ENCODE results near the gene TAF6. TPM values are rescaled to one million over a fixed set of nuclear protein-coding genes. Genes with fewer than 3 reads are reported as not detected.

TAF6 gene
- total and polyA plus RNA-seq, 9 of the 15 experiments (the other 6 are each of a cell fraction or from before 2014, with no cell fraction given), result 0.78 to 78.7 (median 21.3) TPM

GRCh38 chr7:100152937-100153666 is 33.9 kb upstream of the TAF6 start:
- ATAC-seq, result no peak
- Histone ChIP-seq H3K4me2 (ENCODE audit: insufficient read depth, low read length) (no peak overlapping the region), H3K79me2 (ENCODE audit: control insufficient read depth, insufficient read depth, low read length) (peaks cover 43% of the 10 kb centered on the region), H3K27me3 (ENCODE audit: control insufficient read depth in 2 of 2, insufficient read depth in 2 of 2, low read length in 2 of 2) (no peaks in the 10 kb centered on the region), H2AFZ (ENCODE audit: low read depth, low read length) (no peak overlapping the region), H3K9me1 (ENCODE audit: control insufficient read depth, insufficient read depth, low read length) (no peaks in the 10 kb centered on the region), H4K20me1 (replicated peaks; ENCODE audit: control insufficient read depth, insufficient read depth, low read length) (peaks cover 10% of the 10 kb centered on the region), H3K36me3 (ENCODE audit: control insufficient read depth, insufficient read depth, low read length) (peaks cover 64% of the 10 kb centered on the region), H3K9me3 (replicated peaks; ENCODE audit: control insufficient read depth, insufficient read depth, low read depth, low read length) (no peaks in the 10 kb centered on the region), H3K4me1 (replicated peaks in 1 of 2; ENCODE audit: control insufficient read depth in 2 of 2, insufficient read depth in 2 of 2, low read length in 2 of 2) (peaks cover 31 to 75% of the 10 kb centered on the region in 2 experiments), H3K27ac (ENCODE audit: extremely low read depth, low read depth, low read length) (no peak overlapping the region), H3K4me3 (no peak overlapping the region), H3K9ac (ENCODE audit: insufficient read depth in 1 of 2, low read depth in 2 of 2, low read length in 2 of 2) (peak overlapping the region in 1 of 2 experiments; percentile 83; a peak in 2 of 4 replicates)
- WGBS (ENCODE audit: insufficient coverage, low coverage, missing lambda C conversion rate), result 93% methylated on average over 14 of the region's 18 CpGs
- no TSS peak for BruUV-seq (replicated peaks)
- in situ Hi-C loops (cut with MboI), result no loop called here
- ChIA-PET POLR2A (interaction anchor here (0.8 kb wide), 1 partner anchor 24 kb away, joined by 6 read pairs; the partner anchor contains the start of gene GPC2), CTCF (ENCODE audit: low intra/inter-chr PET ratio) (no interaction called here)
- TF ChIP-seq RBFOX2 (IDR thresholded peaks at IDR 0.05; ENCODE audit: low read depth, low read length) (peak; percentile 74), POLR2G (IDR thresholded peaks at IDR 0.05; ENCODE audit: low read depth, low read length) (peak; percentile 74), ZBTB9 (CRISPR knock-in tag; IDR thresholded peaks at IDR 0.05) (no peak), ATF6 (CRISPR knock-in tag; IDR thresholded peaks at IDR 0.05) (0 out of 2 replicates have a peak, but pooled peaks have one; percentile 50), POLR2A (conservative IDR thresholded peaks at IDR 0.05) (peak; percentile 30; the same call in 1 of the 2 replicates)
- DNase-seq (ENCODE audit: extremely low read depth in 1 of 4, low spot score in 3 of 4), result no peak
- intact Hi-C loops (cut with micrococcal nuclease), result no loop called here
- FAIRE-seq, result no peak

All from K562 (cell line).